ENCODE results near the gene ABCF3.

DNA sequence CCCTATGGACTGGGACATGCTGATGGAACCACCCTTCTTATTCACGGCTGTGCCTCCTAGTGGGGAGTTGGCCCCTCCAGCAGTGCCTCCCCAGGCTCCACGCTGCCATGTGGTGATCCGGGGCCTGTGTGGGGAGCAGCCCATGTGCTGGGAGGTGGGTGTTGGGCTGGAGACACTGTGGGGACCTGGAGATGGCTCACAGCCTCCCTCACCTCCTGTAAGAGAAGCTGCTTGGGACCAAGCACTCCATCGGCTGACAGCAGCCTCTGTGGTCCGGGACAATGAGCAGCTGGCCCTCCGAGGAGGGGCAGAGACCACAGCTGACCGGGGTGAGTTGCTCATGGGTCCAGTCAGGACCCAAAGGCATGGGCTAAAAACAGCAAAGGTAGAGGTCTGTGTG lies 53.7 kb downstream of the ABCF3 start:
- TF ChIP-seq CTCF (IDR thresholded peaks at IDR 0.05) (no peak), POLR2A (IDR thresholded peaks at IDR 0.05) (no peak), EP300 (IDR thresholded peaks at IDR 0.05) (no peak), POLR2AphosphoS5 (IDR thresholded peaks at IDR 0.05) (no peak)

All from gastroesophageal sphincter (tissue), 3 donors.